Fibroblast of the aortic adventitia (primary cell): ENCODE data around the gene LHPP. TPM values are rescaled to one million over a fixed set of nuclear protein-coding genes. Genes with fewer than 3 reads are reported as not detected.

Experiments used
- DNase-seq: peaks from one replicate; pipeline ENCODE4 v3.0.0-alpha.2; 2010; ENCODE audit warnings: low read depth
- H3K4me3 ChIP-seq: 2 replicates; pipeline ENCODE4 v1.5.1; 2011; ENCODE audit warnings: low read depth, mild to moderate bottlenecking, control low read depth, low read length, moderate library complexity
- CTCF ChIP-seq: IDR thresholded peaks from 2 replicates; pipeline ENCODE4 v1.5.1; 2011; ENCODE audit warnings: mild to moderate bottlenecking, low read length, control low read depth, inconsistent platforms; ENCODE audit not compliant: insufficient read depth
- total RNA-seq: library from RNA; depleted of rRNA; stranded (reverse); fragments of >200 nt; gene quantifications from 2 replicates; pipeline ENCODE4 v1.2.3, GENCODE V29; 2012; ENCODE audit warnings: low replicate concordance

The LHPP gene
- total RNA-seq, 1 donor, result 12.5 TPM

GRCh38 chr10:124505279-124505678 is 43.7 kb downstream of the LHPP start:
- no peak overlapping the region for H3K4me3 ChIP-seq
- no peak for DNase-seq
- TF ChIP-seq CTCF, result no peak

GRCh38 chr10:124508070-124508667 is 46.5 kb downstream of the LHPP start:
- no peak for TF ChIP-seq CTCF

GRCh38 chr10:124508907-124509454 is 47.4 kb downstream of the LHPP start:
- no peak for DNase-seq
- TF ChIP-seq CTCF, result no peak
- no peak overlapping the region for H3K4me3 ChIP-seq

More at GRCh38 chr10:124508070-124508667, 46.5 kb downstream of the LHPP start:
- DNase-seq, result no peak
- H3K4me3 ChIP-seq, result no peak overlapping the region

GRCh38 chr10:124509880-124510632 is 48.4 kb downstream of the LHPP start:
- DNase-seq, result no peak
- no peak overlapping the region for H3K4me3 ChIP-seq
- no peak for TF ChIP-seq CTCF

- no peak for DNase-seq
- no peak for TF ChIP-seq CTCF
- no peak overlapping the region for H3K4me3 ChIP-seq
These were observed 49.1 kb downstream of the LHPP start for GRCh38 chr10:124510759-124511158.

- H3K4me3 ChIP-seq, result no peak overlapping the region
- DNase-seq, result no peak
- no peak for TF ChIP-seq CTCF
These were observed 49.8 kb downstream of the LHPP start for GRCh38 chr10:124511205-124512039.
